RCC 7860 (cell line): ENCODE data around the gene PROX2.

Experiments used
- DNase-seq: peaks from one replicate; pipeline ENCODE4 v3.0.0-alpha.2; 2015; ENCODE audit warnings: low spot score
- FAIRE-seq: peaks from 2 replicates; lab custom pipeline; 2012; peaks lifted over from hg19 to GRCh38; lab: Jason Lieb, UNC

PROX2 gene

GRCh38 chr14:74909911-74910310, 34.0 kb upstream of the PROX2 start:
- FAIRE-seq (no peak), DNase-seq (no peak)

- no peak for DNase-seq
- FAIRE-seq: no peak
Measured at GRCh38 chr14:74909501-74909900, 33.6 kb upstream of the PROX2 start.

GRCh38 chr14:74908861-74909341, 33.0 kb upstream of the PROX2 start:
- DNase-seq (no peak), FAIRE-seq (no peak)

- no peak for DNase-seq
- FAIRE-seq: no peak
Measured at GRCh38 chr14:74907744-74908143, 31.8 kb upstream of the PROX2 start.

GRCh38 chr14:74906925-74907521, 31.1 kb upstream of the PROX2 start:
- no peak for DNase-seq
- FAIRE-seq: no peak

- DNase-seq (no peak), FAIRE-seq (no peak)
Measured at GRCh38 chr14:74905595-74906142, 29.7 kb upstream of the PROX2 start.

- DNase-seq (no peak), FAIRE-seq (no peak)
Measured at GRCh38 chr14:74904635-74905503, 28.9 kb upstream of the PROX2 start.

GRCh38 chr14:74902941-74903705, 27.2 kb upstream of the PROX2 start:
- DNase-seq (no peak), FAIRE-seq (no peak)

- FAIRE-seq (no peak), DNase-seq (no peak)
Measured at GRCh38 chr14:74898694-74899093, 22.7 kb upstream of the PROX2 start.

GRCh38 chr14:74898083-74898482, 22.1 kb upstream of the PROX2 start:
- FAIRE-seq (no peak), DNase-seq (no peak)

- no peak for DNase-seq
- no peak for FAIRE-seq
Measured at GRCh38 chr14:74897642-74898041, 21.7 kb upstream of the PROX2 start.

- FAIRE-seq (no peak), DNase-seq (no peak)
Measured at GRCh38 chr14:74896400-74896799, 20.5 kb upstream of the PROX2 start.

GRCh38 chr14:74893614-74894091, 17.7 kb upstream of the PROX2 start:
- no peak for FAIRE-seq

GRCh38 chr14:74892745-74893144, 16.8 kb upstream of the PROX2 start:
- no peak for DNase-seq
- FAIRE-seq: no peak

More at GRCh38 chr14:74893614-74894091, 17.7 kb upstream of the PROX2 start:
- no peak for DNase-seq

- no peak for DNase-seq
Measured at GRCh38 chr14:74891870-74892269, 15.9 kb upstream of the PROX2 start.

GRCh38 chr14:74890262-74890661, 14.3 kb upstream of the PROX2 start:
- FAIRE-seq (no peak), DNase-seq (no peak)

More at GRCh38 chr14:74891870-74892269, 15.9 kb upstream of the PROX2 start:
- FAIRE-seq: no peak

- FAIRE-seq (no peak), DNase-seq (no peak)
Measured at GRCh38 chr14:74888164-74889158, 12.5 kb upstream of the PROX2 start.

GRCh38 chr14:74886001-74886400, 10.1 kb upstream of the PROX2 start:
- no peak for FAIRE-seq
- no peak for DNase-seq

GRCh38 chr14:74882103-74882920, 6.4 kb upstream of the PROX2 start:
- FAIRE-seq (no peak), DNase-seq (no peak)
